SK-N-SH (cell line): ENCODE data around the gene CPTP.

Experiments used
- CTCF ChIP-seq: fragments of 200-600 bp; sonication (generic); IDR thresholded peaks from 2 replicates; pipeline ENCODE4 v1.6.1; 2017; ENCODE audit warnings: antibody characterized with exemption, mild to moderate bottlenecking, moderate library complexity
- ELF1 ChIP-seq: IDR thresholded peaks from 2 replicates; pipeline ENCODE4 v1.4.0; 2012
- EP300 ChIP-seq, 2 experiments: IDR thresholded peaks; 2 replicates each; pipeline versions ENCODE4 v1.4.0 to v1.6.1; 2012; ENCODE audit warnings: borderline replicate concordance in 1 of 2, low read depth in 1 of 2, low read length in 1 of 2
- FOXJ3 ChIP-seq: sonication (generic); formaldehyde crosslinking; IDR thresholded peaks from 2 replicates; pipeline ENCODE4 v1.5.1; 2020; ENCODE audit warnings: mild to moderate bottlenecking, missing genetic modification reagents
- GABPA ChIP-seq: IDR thresholded peaks from 2 replicates; pipeline ENCODE4 v1.4.0; 2012; ENCODE audit warnings: low read depth, mild to moderate bottlenecking
- MAX ChIP-seq: IDR thresholded peaks from 2 replicates; pipeline ENCODE4 v1.4.0; 2012; ENCODE audit warnings: low read depth
- MEF2A ChIP-seq: IDR thresholded peaks from 2 replicates; pipeline ENCODE4 v1.4.0; 2012; ENCODE audit warnings: low read depth, borderline replicate concordance
- NFIC ChIP-seq: IDR thresholded peaks from 2 replicates; pipeline ENCODE4 v1.4.0; 2012; ENCODE audit warnings: borderline replicate concordance
- RAD21 ChIP-seq: IDR thresholded peaks from 2 replicates; pipeline ENCODE4 v1.6.1; 2012; ENCODE audit warnings: mild to moderate bottlenecking, low read length
- REST ChIP-seq: IDR thresholded peaks from 2 replicates; pipeline ENCODE4 v1.6.1; 2012; ENCODE audit warnings: mild to moderate bottlenecking, low read depth, low read length, moderate library complexity

GRCh38 chr1:1349256-1350012 is 24.8 kb downstream of the CPTP start, which contains the start of gene DVL1:
- TF ChIP-seq MAX (no peak), CTCF (peak; percentile 55), RAD21 (peak; percentile 46), REST (no peak), MEF2A (no peak), GABPA (no peak), NFIC (no peak), FOXJ3 (CRISPR knock-in tag) (no peak), EP300 (IDR thresholded peaks at IDR 0.05; ENCODE audit: borderline replicate concordance in 1 of 2, low read depth in 1 of 2, low read length in 1 of 2) (no peak), ELF1 (no peak)
